NCI-H345 (cell line): ENCODE measurements around the gene HDGF.

Source experiments
- DNase-seq: peaks from one replicate; lab custom pipeline; 2025; lab: John Stamatoyannopoulos, UW

HDGF gene

GRCh38 chr1:156698995-156699394, 52.5 kb downstream of the HDGF start:
- no peak for DNase-seq

- peak; percentile 51 for DNase-seq
Observed at GRCh38 chr1:156697481-156697880, 54.0 kb downstream of the HDGF start.

DNA sequence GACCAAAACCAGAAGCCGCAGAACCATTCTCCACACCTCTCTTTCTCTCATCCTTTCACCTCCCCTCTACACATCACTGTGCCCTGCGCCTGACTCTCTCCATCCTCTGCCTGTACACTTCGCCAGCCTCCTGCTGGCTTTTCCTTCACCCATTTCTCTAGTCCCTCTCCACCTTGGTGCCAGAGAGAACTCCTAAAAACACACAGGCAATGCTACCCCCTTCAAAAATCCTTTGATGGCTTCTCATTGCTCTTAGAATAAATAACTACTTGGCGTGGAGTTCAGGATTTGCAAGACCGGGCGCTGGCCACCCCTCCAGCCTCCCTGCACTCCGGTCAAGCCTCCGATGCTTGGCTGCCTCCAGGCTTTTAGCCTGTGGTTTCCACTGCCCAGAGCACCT, 54.7 kb downstream of the HDGF start:
- no peak for DNase-seq

DNA sequence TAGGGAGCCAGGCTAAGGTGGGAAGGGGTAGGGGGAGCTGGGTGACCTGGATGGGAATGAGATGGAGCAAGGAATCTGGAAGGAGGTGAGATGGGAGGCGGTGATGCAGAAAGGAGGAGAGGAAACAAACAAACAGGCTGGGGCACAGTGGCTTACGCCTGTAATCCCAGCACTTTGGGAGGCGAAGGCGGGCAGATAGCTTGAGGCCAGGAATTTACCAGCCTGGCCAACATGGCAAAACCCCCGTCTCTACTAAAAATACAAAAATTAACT, 56.8 kb downstream of the HDGF start:
- no peak for DNase-seq

GRCh38 chr1:156693848-156694689, 57.4 kb downstream of the HDGF start:
- DNase-seq = no peak

DNA sequence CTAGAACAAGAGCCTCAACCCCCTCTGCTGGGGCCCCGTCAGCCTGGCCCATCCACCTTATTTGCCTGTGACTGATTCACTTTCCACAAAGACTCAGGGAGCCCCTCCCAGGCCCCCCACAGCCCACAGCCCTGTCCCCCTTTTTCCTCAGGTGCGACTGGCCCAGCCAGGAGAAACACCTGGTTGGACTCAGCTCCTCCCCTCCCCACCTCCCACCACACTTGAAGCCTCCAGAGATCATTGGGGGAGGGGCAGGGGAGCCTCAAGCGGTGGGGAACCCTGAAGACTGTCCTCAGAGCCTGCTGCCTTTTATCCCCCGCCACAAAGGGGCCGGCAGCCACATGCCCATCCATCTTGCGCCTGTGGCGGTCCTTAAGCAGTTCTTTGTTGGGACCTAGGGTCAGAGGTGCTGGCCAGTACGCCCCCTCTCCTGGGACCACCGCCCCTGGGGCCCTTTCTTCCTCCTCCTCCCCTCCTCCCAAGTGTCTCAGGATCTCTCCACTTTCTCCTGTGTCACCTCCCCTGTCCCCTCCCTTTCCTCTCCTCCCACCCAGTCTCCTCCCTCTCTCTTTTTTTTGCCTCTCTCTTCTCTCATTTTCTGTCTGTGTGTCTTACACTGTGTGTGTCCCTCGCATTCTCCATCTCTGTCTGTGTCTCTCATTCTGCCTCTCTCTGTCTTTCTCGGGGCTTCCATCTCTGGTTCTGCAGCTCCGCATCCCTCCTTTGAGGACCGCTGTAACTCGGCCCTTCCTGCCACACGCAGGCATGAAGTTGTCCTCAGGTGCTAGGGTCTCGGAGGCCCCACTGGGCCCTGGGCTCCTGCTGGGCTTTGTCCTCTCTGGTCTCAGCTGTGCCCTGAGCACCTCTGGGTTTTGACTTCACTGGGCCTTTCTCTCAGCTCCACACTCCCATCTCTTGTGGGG, 58.3 kb downstream of the HDGF start:
- peak; percentile 83 for DNase-seq

GRCh38 chr1:156692441-156692924, 59.0 kb downstream of the HDGF start:
- no peak for DNase-seq
